M059J (cell line): ENCODE data around the gene GNAI3. TPM values are rescaled to one million over a fixed set of nuclear protein-coding genes. Genes with fewer than 3 reads are reported as not detected.

Experiments
- DNase-seq: peaks from one replicate; pipeline ENCODE4 v3.0.0-alpha.2; 2012; ENCODE audit warnings: low read depth
- total RNA-seq: library from RNA; depleted of rRNA; stranded (reverse); fragments of >200 nt; shearing (Covaris generic); gene quantifications from 2 replicates; pipeline ENCODE4 v1.2.3, GENCODE V29; 2014; rRNA removed

The GNAI3 gene
- total RNA-seq, result 11.1 and 14.8 TPM in 2 replicates

DNA sequence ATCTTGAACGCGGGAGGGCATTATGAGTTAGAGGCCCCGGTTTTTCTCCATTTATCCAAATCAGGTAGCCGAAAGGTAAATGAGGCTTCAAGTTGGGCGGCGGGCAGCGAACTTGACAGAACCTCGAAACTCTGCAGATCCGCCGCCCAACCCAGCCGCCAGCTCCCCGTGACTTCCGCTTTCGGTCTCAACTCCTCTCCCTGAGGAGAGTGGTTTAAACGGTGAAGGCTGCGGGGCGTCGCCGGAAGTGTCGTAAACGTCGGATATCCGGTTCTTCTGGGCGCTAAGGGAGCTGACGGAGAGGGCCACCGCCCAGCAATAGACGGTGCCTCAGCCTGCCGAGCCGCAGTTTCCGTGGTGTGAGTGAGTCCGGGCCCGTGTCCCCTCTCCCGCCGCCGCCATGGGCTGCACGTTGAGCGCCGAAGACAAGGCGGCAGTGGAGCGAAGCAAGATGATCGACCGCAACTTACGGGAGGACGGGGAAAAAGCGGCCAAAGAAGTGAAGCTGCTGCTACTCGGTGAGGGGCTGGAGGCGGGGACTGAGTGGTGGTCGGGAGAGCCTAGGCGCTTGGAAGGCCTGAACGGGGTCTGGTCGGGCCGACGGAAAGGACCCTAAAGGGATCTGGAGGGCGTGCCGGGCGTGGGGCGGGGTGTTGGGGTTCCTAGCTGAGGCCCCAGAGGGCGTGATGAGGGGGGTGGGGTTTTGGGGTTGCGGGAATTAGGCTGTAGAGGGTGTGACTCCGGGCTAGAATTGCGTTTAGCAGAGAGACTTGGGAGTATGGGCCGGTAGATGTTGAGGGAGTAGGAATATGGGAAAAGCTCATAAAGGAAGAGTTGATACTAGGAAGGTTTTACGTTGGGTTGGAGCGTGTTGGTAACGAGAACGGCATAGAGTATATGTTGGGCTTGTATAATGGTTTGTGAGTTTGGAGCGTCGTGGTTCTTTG lies at the start of gene GNAI3:
GNAI3 (plus strand) TSS at position 295 of the 947 bp plus-strand sequence; CDS start at position 401, 106 bp downstream.
- DNase-seq, result peak; percentile 97

DNA sequence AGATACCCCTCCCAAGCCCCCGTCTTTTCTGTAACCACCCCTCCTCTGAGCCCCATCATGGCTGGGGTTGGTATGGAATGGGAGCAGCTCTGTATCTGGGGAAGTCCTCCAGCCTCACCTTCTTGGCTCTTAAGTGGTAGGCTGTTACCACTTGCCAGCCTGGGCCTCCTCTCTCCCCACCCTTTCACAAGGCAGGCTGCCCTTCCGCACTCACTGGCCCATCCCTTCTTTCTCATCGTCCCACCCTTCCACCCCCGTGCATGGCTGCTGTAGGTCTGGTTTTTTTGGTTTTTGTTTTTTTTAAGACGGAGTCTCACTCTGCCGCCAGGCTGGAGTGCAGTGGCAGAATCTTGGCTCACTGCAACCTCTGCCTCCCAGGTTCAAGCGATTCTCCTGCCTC lies 49.3 kb upstream of the GNAI3 start:
- no peak for DNase-seq

DNA sequence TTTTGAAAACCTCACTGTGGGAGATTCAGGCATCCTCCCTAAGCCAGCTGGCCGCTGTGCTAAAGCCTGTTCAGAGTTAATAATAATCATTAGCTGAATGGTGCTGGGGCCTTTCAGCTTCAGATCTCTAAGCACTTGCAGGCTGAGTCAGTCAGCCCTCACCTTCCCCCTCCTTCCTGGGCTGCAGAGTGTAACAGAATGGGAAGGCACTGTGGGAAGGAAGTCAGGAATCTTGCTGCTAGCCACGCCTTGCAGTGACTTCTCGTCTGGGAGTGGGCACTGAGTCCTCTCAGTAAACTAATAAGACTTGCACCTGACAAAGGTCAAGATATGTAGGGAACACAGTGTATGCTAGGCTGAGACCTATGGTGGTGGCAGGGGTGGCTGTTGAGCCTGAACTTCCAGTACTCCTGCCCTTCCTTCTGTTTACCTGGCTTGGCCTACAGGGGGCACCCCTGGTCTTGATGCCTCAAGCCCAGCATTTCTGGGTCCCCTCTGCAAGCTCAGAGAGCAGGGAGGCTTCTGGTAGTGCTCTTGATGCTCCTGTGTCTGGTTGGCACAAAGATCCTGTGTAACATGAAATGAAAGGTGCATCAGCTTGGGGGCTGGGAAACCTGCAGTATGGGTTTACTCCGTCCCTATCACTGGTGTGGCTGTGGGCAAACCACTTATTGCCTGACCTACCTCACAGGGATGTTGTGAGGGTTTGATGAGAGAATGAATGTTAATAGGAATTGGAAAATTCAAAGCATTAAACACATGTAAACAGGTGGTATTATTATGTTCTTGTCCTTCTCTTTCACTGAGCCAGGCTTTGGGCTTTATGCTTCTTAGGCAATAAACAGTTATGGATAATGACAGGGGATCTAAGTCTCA lies 48.5 kb upstream of the GNAI3 start:
- DNase-seq, result peak; percentile 41

DNA sequence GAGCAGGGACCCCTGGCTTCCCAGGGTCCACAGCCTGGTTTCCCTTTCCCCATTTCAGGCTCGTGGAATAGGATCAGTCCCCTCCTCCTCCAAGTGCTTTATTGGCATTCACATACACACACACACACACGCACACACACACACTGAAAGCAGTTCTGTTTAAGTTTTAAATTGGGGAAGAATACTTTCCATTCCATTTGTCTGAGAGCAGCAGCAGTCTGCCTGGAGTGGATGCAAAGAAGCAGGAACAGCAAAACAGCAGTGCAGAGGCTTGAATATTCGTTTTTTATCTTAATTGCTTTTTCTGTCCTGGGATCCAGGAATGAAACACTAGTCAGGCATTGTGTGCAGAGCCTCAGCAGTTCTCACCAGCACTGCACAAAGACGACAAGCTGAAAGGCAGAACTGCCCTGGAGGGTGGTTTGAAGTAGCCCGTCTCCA lies 47.5 kb upstream of the GNAI3 start:
- no peak for DNase-seq

DNA sequence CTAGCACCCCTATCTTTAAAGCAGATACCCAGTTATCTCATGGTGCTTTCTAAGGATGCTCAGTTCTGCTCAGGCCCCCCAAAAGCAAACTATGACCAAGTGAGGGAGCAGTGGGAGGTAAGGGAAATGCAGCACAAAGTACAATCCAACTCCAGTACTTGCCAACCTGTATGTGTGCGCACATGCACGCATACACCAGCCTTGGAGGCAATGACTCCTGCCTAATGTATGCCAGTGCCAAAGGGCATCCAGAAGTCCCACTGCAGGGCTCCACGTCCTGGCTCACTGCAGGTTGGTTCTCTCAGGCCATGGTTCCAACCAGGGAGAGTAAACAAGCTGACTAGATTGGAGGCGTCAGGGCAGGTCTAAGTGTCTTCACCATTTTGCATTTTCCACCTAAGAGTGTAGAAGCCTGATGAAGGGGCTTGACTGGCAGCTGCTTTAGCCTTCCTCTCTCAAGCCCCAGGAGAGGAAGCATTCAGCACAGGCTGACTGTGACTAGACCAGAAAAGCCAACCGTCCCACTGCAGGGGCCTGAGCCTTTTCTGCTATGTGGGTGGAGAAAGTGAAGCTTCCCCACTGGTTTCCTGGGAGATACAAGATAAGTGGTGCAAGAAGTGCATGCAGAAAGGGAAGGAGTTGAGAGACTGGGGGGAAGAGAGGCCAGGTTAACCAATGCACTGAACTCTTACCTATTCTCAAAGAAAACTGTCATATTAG lies 46.6 kb upstream of the GNAI3 start:
- no peak for DNase-seq

DNA sequence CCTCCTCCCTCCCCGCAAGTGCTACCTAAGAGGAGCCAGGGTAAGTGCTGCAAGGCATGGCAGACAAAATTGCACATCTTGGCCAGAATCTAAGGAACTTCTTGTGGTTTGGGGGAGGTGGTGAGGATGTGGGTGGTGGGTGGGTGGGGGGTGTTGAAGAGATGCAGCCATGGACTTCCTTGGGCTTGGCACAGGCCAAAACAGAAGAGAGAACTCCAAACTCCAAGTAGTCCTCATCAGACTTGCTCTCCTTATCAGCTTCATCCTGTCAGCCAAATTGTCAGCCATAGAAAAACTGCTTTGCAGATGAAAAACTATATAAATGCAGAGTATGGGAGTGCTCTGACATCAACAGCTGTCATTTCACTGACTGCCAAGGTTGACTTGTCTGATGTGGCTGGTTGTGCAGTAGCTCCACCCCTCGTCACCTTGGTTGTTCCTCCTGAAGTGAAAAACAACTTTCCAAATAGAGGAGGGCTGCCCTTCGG lies 46.0 kb upstream of the GNAI3 start:
- DNase-seq, result no peak

DNA sequence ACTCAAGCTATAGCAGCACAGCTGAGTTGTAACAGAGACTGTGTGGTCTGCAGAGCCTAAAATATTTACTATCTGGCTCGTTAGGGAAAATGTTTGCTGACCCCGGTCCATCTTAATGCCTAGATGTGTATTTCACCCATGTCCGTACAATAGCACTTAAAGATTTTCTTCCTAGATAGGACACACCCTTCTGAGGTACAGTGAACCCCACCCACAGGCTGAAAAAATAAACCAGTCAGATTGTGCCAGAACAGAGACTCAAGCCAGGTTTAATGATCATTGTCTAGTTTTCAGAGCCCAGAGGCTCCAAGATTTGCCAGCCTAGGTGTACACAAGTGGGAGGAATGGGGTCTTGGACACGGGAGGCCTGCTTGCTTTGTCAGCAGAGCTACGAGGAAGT lies 44.5 kb upstream of the GNAI3 start:
- no peak for DNase-seq

DNA sequence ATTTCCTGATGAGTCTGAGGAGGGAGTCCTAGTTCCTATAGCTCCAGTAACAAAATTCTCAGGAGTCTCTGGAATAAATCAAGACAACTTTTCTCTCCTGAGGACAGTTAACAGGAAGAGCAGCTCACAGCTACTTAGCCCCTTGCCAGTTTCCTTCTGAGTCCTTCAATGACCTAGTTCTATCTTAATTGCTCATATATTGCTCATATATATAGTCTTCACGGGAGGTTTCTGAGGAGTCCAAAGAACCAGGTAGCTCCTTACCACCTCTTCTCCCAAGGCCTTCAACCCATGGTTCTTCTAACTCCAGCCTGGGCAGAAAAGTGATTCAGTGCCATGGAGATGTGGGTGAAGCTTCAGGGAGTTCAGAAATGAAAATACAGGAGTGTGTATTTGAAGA lies 43.4 kb upstream of the GNAI3 start:
- no peak for DNase-seq

DNA sequence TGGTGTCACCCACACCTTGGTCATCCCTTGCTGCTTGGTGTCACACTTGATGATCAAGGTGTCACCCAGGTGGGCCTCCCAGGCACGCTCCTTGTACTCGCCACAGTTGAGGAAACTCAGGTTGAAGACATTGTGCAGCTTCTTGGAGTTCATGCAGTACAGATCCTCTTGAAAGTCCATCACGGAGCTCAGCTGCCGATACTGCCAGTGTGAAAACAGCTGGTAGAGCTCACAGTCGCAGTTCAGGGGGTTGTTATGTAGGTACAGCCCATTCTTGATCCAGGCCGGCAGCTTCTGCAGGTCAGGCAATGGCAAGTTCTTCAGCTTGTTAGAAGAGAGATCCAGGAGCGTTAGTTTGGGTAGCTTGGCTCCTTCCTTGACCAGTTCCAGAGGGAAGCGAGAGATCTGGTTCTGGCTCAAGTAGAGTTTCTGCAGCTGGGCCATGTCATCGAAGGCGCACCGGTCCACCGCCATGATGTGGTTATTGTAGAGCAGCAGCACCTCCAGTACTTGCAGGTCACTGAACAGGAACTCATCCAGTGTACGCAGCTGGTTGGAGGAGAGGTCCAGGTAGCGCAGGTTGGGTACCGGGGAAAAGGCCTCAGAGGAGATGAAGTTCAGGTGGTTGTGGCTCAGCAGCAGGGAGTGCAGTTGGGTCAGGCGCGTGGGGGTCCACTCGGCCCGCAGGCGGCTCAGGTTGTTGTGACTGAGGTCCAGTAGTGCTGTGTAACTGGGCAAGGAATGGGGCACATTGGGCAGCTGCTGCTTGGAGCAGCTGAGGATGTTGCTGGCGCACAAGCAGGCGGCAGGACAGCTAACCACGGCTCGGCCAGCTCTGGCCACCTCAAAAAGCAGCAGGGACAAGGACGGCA lies 40.2 kb upstream of the GNAI3 start:
- DNase-seq, result no peak

DNA sequence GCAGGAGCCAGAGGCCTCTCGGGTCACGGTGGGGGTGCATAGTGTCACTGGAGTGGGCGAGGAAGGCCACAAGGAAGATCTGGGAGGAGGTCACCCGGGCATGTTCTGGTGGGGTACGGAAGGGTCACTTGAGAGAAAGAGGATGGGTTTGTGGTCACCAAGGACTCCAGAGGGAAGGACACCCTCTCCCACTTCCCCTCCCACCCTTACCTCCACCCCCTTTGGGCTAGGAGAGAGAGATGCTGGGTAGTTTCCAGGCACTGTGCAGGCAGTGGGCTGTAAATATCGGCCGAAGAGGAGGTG lies 39.6 kb upstream of the GNAI3 start:
- no peak for DNase-seq

DNA sequence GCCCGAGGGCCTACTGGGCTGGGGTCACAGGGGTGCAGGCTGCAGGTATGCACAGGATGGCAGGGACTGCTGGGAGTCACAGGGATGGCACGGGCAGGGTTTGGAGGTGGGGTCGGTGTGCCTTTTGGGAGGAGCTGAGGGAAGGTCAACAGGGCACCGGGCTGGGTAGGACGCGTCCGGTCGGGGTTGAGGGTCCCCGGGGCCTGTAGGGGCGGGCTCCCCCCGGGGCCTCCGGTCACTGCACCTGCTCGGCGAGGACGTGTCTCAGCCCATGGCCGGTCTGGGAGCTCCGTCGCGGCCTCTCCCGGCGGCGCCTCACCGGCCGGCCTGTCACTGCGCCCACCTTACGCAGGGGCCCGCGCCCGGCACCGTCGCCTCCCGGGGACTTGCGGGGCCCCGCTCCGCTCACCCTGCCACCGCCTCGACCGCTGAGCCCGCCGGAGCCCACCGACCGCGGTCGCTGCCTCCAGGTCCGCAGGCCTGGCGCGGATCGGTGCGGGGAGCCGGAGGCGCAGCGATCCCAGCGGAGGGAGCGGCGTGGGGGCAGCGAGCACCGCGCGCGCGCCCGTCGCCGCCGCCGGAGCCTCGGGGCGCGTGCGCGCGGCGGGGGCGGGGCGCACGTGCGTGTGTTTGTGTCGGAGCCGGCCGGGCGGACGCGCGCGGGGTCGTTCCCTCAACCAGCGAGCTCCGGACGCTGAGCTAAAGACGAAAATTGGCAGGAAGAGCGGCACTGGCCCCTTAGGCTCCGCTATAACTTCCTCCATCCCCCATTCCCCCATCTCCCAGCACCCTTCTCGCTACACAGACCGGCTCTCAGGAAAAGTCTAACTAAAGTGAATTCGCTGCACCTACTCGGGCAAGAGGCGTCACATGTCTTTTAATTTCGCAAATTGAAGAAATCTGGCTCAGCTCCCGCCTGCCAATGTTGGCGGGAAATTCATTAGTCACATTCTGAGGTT lies 39.0 kb upstream of the GNAI3 start, which contains the start of gene AMIGO1:
AMIGO1 (minus strand) TSS at position 552 of the 959 bp plus-strand sequence. CDS start 815 bp downstream, outside the sequence.
- peak; percentile 40 for DNase-seq

DNA sequence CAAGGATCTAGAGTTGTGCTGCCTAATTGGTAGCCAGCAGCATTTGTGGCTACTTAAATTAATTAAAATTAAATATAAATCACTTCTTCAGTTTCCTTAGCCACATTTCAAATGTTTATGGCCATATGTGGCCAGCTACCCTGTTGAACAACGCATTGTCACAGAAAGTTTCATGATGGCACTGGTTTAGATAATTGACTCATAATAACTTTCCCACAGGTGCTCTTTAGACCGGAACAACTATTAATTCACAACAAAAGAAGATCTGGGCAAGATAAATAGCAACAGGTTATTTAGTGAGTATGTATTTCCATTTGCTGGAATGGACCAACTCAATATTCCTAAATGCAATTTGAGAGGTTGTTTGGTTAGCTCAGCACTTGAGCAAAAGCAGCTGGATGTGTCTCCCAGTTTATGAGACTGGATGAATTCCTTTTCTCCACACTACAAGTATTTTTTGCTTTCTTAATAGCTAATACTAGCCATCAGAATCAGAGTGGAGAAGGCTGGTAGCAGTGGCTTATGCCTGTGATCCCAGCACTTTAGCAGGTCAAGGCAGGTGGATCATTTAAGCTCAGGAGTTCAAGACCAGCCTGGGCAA lies 35.2 kb upstream of the GNAI3 start:
- DNase-seq, result no peak

DNA sequence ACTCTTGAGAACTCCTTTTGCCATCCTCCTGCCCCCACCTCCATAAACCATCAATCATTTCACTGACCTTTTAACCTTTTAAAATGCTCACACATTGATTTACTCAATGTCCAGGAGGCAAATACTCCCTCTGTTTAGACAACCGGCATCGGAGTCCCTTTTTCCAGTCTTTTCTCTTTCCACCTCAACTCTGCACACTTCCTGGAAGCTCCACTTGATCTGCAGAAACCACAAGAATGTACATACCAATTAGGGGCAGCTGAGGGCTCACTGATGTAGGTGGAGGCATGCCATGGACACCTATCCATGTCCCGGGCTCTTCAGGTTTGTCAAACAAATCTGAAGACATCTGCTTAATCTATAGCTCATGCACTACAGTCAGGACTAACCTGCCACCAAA lies 33.6 kb upstream of the GNAI3 start:
- peak; percentile 55 for DNase-seq

DNA sequence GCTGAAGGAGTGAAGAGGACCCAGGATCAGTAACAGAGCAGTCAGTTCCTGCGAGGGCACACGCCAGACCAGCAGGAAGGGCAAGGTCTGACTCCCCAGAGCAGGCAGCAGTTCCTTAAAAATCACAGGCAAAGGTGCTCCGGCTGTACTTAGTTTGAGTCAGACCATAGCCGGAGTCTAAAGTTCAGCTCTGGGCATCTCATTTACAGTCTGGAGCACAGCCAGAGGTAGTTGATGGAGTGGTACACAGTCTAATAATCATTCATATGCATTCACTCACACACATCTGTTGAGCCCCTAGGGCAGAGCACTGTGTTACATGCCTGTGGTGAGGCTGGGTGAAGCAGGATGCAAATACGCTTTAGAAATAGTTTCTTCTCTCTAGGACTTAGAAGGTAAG lies 31.5 kb upstream of the GNAI3 start:
- DNase-seq, result peak; percentile 86

DNA sequence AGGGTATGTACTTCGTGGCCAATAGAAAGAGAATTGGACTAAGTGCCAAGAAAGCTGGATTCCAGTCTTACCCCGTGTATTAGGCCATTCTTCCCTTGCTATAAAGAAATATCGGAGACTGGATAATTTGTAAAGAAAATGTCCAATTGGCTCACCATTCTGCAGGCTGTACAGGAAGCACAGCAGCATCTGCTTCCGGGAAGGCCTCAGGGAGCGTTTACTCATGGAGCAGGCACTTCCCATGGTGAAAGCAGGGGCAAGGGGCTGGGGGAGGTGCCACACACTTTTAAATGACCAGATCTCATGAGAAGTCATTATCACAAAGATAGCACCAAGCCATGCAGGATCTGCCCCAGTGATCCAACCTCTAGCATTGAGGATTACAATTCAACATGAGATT lies 31.1 kb upstream of the GNAI3 start:
- DNase-seq, result no peak

DNA sequence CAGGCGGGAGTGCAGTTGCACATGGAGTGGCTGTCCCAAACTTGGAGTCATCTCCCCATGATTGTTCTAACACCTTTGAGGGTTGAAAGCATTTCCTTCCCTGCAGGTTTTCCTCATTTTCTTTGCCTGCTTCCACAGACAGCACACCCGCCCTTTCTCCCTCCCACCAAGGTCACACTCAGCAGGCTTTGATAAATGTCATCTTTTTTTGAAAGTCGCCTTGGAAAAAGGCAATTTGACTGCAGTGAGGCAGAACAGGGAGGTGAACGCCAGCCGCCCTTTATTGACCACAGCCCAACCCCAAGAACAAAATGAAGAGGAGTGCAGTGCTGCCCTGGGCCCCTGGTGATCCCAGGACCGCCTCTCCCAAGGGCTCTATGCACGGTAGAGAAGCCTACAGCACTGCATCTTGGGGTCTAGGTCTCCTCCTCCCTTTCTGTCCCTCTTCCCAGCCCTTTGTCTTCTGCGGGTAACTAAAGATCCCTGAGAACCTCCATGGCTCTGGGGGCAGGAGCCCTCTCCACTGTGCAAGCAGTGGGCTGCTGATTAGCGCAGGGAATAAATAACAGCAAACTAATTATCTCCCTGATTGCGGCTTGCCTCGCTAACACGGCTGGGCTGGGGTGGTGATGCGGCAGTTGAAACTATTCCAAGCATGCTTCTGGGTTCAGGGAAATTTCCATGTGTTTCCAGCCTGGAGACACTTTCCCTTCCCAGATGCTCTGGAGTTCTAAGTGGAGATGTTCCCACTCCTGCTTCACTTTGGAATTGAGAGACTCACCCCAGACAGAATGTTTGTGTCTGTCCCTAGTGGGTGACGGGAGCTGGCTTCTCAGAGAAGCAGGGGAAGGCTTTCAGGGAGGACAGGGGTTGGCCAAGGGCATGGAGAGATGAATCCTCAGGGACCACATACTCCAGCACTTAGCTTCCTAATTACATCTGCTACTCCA lies 27.1 kb upstream of the GNAI3 start:
- no peak for DNase-seq

DNA sequence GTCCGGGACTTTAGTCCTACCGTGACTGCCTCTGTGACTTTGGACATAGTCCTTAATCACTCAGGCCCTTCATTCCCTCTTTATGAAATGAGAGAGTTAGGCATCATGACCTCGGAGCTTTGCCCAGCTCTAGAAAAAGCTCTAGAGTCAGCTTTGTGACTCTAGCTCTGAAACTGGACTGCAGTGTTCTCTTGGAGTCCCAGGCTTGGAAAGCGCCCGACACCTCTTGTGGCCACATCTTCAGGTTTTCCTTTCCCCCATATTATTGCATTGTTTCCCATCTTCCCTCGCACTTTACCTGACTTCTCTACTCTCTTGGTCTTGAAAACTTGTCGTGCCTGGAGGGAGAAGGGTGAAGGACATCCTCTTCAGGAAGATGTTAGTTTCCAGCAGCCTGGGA lies 26.4 kb upstream of the GNAI3 start:
- DNase-seq, result no peak

DNA sequence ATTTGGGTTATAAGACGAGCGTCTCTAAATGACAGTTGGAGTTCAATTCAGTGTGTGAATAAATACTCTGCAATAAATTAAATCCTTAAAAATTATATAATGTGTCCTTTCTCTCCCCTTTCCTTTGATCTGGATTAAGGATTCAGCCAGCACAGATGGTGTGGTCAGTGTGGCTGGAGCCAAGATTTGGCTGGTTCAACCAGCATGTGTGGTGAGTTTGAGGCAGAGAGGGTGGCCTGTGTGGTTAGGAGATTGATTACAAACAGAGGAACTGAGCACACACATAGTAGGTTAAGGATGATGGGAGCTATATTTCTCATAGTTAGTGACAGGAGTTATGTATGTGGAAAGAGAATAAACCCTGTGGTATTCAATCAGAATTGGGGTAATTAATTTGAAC lies 24.7 kb upstream of the GNAI3 start:
- DNase-seq, result no peak
